Fibroblast of villous mesenchyme (primary cell): ENCODE measurements around the gene SSH2. TPM values are rescaled to one million over a fixed set of nuclear protein-coding genes. Genes with fewer than 3 reads are reported as not detected.

Experiments
- DNase-seq: peaks from one replicate; pipeline ENCODE4 v3.0.0-alpha.2; 2010; ENCODE audit warnings: low read depth
- H3K4me3 ChIP-seq: 2 replicates; pipeline ENCODE4 v1.5.1; 2011; ENCODE audit warnings: low read depth, mild to moderate bottlenecking, low read length
- total RNA-seq: library from RNA; depleted of rRNA; stranded (reverse); fragments of >200 nt; gene quantifications from 2 replicates; pipeline ENCODE4 v1.2.3, GENCODE V29; 2012
- TF ChIP-seq, protein P1 (sequence below): IDR thresholded peaks from 2 replicates; pipeline ENCODE4 v1.5.1; 2012; ENCODE audit warnings: low read depth, mild to moderate bottlenecking, low read length; ENCODE audit not compliant: insufficient read depth

SSH2 gene
- total RNA-seq, 1 donor, result 19.0 TPM

DNA sequence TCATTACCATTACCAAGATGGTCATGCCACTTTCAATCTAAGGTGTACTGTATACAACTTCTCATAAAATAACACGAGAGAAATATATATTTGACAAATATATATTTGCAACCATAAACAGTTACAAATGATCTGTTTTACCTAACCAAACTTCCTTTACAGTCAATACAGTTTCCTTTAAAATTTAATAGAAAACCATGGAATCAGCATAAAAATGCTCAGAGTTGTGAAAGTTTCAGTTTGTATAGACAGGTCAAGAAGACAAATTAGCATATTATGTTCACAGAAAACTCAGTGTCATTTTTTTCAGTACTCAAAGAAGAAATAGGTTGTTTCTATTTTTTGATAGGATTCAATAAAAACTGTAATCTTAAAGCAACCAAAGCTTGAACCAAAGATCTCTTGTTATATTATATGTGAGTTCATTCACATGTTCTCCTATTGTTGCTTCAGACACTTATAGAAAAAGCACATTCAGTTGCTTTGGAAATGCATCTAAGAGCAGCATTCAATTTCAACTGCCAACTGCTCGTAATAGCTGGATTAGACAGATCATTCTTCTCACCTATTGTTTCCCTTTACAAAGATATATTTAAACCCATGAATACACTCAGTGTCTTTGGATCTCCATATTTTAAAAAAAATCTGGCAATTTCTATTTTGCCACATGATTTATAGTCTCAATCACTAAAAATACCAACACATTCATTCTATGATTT lies 15.1 kb downstream of the SSH2 start:
- no peak for DNase-seq
- TF ChIP-seq, protein P1, sequence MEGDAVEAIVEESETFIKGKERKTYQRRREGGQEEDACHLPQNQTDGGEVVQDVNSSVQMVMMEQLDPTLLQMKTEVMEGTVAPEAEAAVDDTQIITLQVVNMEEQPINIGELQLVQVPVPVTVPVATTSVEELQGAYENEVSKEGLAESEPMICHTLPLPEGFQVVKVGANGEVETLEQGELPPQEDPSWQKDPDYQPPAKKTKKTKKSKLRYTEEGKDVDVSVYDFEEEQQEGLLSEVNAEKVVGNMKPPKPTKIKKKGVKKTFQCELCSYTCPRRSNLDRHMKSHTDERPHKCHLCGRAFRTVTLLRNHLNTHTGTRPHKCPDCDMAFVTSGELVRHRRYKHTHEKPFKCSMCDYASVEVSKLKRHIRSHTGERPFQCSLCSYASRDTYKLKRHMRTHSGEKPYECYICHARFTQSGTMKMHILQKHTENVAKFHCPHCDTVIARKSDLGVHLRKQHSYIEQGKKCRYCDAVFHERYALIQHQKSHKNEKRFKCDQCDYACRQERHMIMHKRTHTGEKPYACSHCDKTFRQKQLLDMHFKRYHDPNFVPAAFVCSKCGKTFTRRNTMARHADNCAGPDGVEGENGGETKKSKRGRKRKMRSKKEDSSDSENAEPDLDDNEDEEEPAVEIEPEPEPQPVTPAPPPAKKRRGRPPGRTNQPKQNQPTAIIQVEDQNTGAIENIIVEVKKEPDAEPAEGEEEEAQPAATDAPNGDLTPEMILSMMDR, result no peak
- H3K4me3 ChIP-seq, result no peak overlapping the region

DNA sequence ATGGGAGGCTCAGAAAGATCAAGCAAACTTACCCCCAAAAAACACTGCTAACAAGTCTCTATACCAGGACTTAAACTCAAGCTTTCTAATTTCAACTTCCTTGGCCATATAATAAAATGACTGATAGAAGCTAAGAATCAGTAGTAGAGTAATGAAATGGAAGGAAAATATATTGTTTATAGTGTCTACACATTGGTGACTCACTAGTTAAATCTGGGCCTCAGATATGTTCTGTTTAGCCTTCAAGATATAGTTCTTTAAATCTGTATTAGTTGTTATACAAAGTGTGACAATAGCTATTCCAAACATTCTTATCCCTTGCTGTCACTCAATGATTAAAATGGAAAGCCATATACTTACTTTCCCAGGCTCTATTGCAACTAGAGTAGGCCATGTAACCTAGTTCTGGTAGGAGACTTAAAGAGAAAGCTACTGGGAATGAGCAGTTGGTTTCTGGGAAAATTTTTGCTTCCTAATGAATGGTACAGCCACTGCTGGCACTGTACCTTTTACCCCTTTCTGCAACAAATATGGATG lies 18.3 kb downstream of the SSH2 start:
- DNase-seq, result no peak
- TF ChIP-seq, protein P1, result no peak
- no peak overlapping the region for H3K4me3 ChIP-seq

DNA sequence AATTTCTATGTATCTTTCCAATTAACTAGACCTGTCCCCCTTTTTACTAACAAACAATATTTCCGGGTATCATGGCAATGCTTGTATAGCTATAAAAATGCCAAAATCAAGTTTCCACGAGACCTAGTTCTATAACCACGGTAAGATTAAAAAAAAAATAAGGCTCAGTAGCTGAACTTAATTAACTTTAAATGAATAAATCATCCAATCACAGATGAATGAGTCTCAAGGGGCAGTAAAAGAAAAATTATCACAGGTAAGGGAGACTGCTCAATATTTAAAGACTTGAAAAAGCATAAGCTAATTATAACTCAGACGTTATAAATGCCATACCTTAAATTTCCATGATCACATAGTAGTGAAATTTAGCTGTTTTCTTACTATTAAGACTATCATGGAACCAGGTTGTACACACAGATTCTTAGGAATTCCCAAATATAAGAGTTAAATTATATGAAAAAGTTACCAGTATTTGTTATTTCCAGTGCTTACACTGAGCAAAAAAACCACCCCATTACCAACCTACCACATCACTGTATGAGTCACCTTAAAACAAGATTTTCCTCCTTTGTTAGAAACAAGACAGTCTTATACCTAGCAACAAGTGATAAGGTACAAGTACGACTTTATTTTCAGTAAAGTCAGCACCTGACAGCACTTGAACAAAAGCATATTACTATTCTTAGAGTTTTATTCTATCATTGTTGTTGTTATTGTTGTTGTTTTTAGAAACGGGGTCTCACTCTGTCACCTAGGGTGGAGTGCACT lies 20.6 kb downstream of the SSH2 start:
- H3K4me3 ChIP-seq, result no peak overlapping the region
- TF ChIP-seq, protein P1, result no peak
- DNase-seq, result no peak

DNA sequence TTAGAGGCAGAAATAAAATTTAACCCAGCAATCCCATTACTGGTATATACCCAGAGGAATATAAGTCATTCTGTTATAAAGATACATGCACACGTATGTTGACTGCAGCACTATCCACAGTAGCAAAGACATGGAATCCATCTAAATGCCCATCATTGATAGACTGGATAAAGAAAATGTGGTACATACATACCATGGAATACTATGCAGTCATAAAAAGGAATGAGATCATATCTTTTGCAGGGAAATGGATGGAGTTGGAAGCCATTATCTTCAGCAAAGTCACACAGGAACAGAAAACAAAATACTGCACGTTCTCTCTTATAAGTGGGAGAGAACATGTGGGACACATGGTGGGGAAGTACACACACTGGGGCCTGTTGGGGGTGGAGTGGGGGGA lies 23.1 kb downstream of the SSH2 start:
- H3K4me3 ChIP-seq, result no peak overlapping the region
- TF ChIP-seq, protein P1, result no peak
- DNase-seq, result no peak

DNA sequence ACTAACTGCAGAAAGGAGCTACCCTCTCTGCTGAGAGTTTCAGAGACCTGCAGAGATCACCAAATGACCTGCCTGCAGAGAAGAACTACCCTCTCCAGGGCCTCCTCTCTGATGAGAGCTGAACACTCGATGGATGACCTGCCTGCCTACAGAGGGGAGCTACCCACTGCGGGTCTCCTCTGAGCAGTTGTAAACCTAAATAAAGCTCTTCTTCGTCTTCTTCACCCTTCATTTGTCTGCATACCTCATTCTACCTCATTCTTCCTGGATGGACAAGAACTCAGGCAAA lies 24.2 kb downstream of the SSH2 start:
- no peak overlapping the region for H3K4me3 ChIP-seq
- TF ChIP-seq, protein P1, result no peak
- no peak for DNase-seq

DNA sequence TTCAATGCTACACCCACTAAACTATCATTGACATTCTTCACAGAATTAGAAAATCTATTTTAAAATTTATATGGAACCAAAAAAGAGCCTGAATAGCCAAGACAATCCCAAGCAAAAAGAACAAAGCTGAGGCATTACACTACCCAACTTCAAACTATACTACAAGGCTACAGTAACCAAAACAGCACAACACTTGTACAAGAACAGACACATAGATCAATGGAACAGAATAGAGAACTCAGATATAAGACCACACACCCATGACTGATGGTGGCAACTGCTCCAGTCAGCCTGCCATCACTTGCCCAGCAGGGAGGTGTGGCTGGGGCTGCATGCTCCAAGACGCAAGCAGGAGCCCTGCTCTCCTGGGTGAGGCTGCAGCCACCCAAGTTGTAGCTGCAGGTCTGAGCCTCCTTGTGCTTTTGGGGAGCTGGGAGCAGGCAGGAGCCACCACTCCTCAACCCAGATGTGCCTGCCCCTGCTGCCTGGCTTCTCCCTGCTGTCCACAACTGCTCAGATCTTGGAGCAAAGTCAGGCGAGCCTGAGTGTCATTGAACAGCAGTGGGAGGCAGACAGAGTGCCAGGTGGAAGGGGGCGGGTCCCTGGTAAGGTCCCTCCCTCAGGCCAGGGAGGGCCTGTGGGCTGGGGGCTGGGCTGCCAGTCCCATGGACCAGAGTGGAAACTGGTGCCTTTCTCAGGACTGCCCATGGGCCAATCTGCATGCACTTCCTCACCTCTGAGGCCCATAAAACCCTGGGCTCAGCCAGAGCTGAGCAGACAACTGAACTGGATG lies 24.7 kb downstream of the SSH2 start:
- H3K4me3 ChIP-seq, result no peak overlapping the region
- DNase-seq, result no peak
- TF ChIP-seq, protein P1, result no peak
